ENCODE results near the gene GJB1. TPM values are rescaled to one million over a fixed set of nuclear protein-coding genes. Genes with fewer than 3 reads are reported as not detected.

GJB1 gene
- total RNA-seq: not detected in 2 replicates

GRCh38 chrX:71222929-71223328 lies at the start of gene GJB1:
TSS of gene GJB1 (plus strand) at chrX:71223224. CDS start at chrX:71223708, 484 bp downstream.

GRCh38 chrX:71254092-71254963 lies 31.3 kb downstream of the GJB1 start, which contains the start of gene ZMYM3:
TSS of gene ZMYM3 (minus strand) at chrX:71254140. CDS start at chrX:71253255, 885 bp downstream.

Other genes with a start within 250 kb of the GJB1 start
- 81.3 and 95.1 TPM in 2 replicates for gene SNX12, start 154.9 kb upstream of the GJB1 start, total RNA-seq
- gene FOXO4, start 127.4 kb upstream of the GJB1 start, total RNA-seq: 13.7 and 18.7 TPM in 2 replicates
- gene CXorf65, start 116.5 kb upstream of the GJB1 start, total RNA-seq: not detected in 2 replicates
- not detected in 2 replicates for gene IL2RG, start 111.6 kb upstream of the GJB1 start, total RNA-seq
- 34.7 and 49.1 TPM in 2 replicates for gene MED12, start 104.6 kb upstream of the GJB1 start, total RNA-seq
- gene NLGN3, start 78.4 kb upstream of the GJB1 start, total RNA-seq: 0.33 and 0.79 TPM in 2 replicates
- gene ZMYM3, start 30.9 kb downstream of the GJB1 start, total RNA-seq: 18.1 and 28.5 TPM in 2 replicates
- 382 and 528 TPM in 2 replicates for gene NONO, start 60.4 kb downstream of the GJB1 start, total RNA-seq
- 0.98 and 3.1 TPM in 2 replicates for gene ITGB1BP2, start 78.5 kb downstream of the GJB1 start, total RNA-seq
- 17.1 and 38.9 TPM in 2 replicates for gene TAF1, start 143.1 kb downstream of the GJB1 start, total RNA-seq